HepG2 (cell line): Measurements from ENCODE around the gene TTF2. TPM values are rescaled to one million over a fixed set of nuclear protein-coding genes. Genes with fewer than 3 reads are reported as not detected.

Source experiments
- ATAC-seq: fragments of 200-7000 bp; cut with Tn5 transposase; 3 replicates; pipeline ENCODE4 v1.9.1; 2020; ENCODE audit warnings: mild to moderate bottlenecking, moderate library complexity
- BruUV-seq: library from RNA; stranded (reverse); fragments of 400-500 nt; replicated peaks from 2 replicates; lab custom pipeline; 2021; lab: Mats Ljungman, UMichigan
- CTCF ChIA-PET: fragments of 300-600 bp; formaldehyde crosslinking; extraction: SDS; loops from one replicate; lab custom pipeline; 2021; ENCODE audit warnings: low total read pairs, inconsistent platforms, low intra/inter-chr PET ratio; lab: Yijun Ruan, JAX
- POLR2A ChIA-PET: fragments of 350-600 bp; sonication (Branson Sonifier 250); formaldehyde crosslinking; loops from one replicate; lab custom pipeline; 2020; ENCODE audit warnings: antibody characterized with exemption, inconsistent platforms; lab: Yijun Ruan, JAX
- DNase-seq: peaks from one replicate; pipeline ENCODE4 v3.0.0-alpha.2; 2015; ENCODE audit warnings: low spot score
- FAIRE-seq: peaks from 3 replicates; lab custom pipeline; 2011; peaks lifted over from hg19 to GRCh38; lab: Jason Lieb, UNC
- H2AFZ ChIP-seq: one replicate; pipeline ENCODE4 v1.6.1; 2011; ENCODE audit warnings: low read length, inconsistent platforms
- H3K27ac ChIP-seq: fragments of 300-600 bp; 3 replicates; pipeline ENCODE4 v1.8.0; 2011; ENCODE audit warnings: mixed run types, mild to moderate bottlenecking, mixed read lengths, low read length, inconsistent platforms; ENCODE audit not compliant: insufficient read depth; ENCODE audit errors: extremely low read length
- H3K27me3 ChIP-seq, 2 experiments: fragments of 200-600 bp in 1 of 2; 2 replicates in 1 of 2; 3 replicates in 1 of 2; pipeline versions ENCODE4 v1.6.0 to v1.8.0; 2011; ENCODE audit warnings: low read length in 2 of 2, mild to moderate bottlenecking in 2 of 2, moderate library complexity in 2 of 2, inconsistent platforms in 1 of 2; ENCODE audit not compliant: insufficient read depth in 2 of 2, control insufficient read depth in 1 of 2
- H3K36me3 ChIP-seq, 2 experiments: fragments of 200-600 bp in 1 of 2; replicated peaks in 1 of 2; 2 replicates in 1 of 2; 3 replicates in 1 of 2; pipeline versions ENCODE4 v1.5.1 to v1.8.0; 2011; ENCODE audit warnings: low read length in 2 of 2, inconsistent platforms in 1 of 2; ENCODE audit not compliant: insufficient read depth in 2 of 2, control insufficient read depth in 1 of 2
- H3K4me1 ChIP-seq: 2 replicates; pipeline ENCODE4 v1.5.1; 2012; ENCODE audit warnings: low read length, inconsistent platforms; ENCODE audit not compliant: insufficient read depth
- H3K4me2 ChIP-seq: 2 replicates; pipeline ENCODE4 v1.6.0; 2011; ENCODE audit warnings: low read depth, low read length, inconsistent platforms
- H3K4me3 ChIP-seq, 3 experiments: fragments of 200-600 bp in 1 of 3; sonication (generic), shearing (Covaris generic) in 1 of 3; replicated peaks in 1 of 3; 2 replicates each; pipeline ENCODE4 v1.5.1; 2011 to 2016; ENCODE audit warnings: low read length in 3 of 3, inconsistent platforms in 2 of 3, low read depth in 2 of 3, mild to moderate bottlenecking in 2 of 3, control low read depth in 1 of 3, mixed read lengths in 1 of 3; ENCODE audit not compliant: insufficient read depth in 1 of 3
- H3K79me2 ChIP-seq: one replicate; pipeline ENCODE4 v1.6.1; 2011; ENCODE audit warnings: low read length, inconsistent platforms; ENCODE audit not compliant: insufficient read depth
- H3K9ac ChIP-seq: 2 replicates; pipeline ENCODE4 v1.6.0; 2011; ENCODE audit warnings: mild to moderate bottlenecking, low read depth, low read length, inconsistent platforms; ENCODE audit not compliant: insufficient read depth
- H3K9me3 ChIP-seq: 2 replicates; pipeline ENCODE4 v1.5.1; 2012; ENCODE audit warnings: mild to moderate bottlenecking, low read length
- H4K20me1 ChIP-seq: 2 replicates; pipeline ENCODE4 v1.6.0; 2011; ENCODE audit warnings: inconsistent platforms, mild to moderate bottlenecking, low read length, moderate library complexity; ENCODE audit not compliant: insufficient read depth
- CC2D1A ChIP-seq: sonication (generic); formaldehyde crosslinking; IDR thresholded peaks from 2 replicates; pipeline ENCODE4 v1.8.1; 2023; ENCODE audit warnings: mild to moderate bottlenecking, missing genetic modification reagents
- CHD4 ChIP-seq: fragments of 200-600 bp; sonication (generic); IDR thresholded peaks from 2 replicates; pipeline ENCODE4 v1.7.0; 2017; ENCODE audit warnings: mild to moderate bottlenecking, low read length, borderline replicate concordance
- IRF2 ChIP-seq: IDR thresholded peaks from 2 replicates; pipeline ENCODE4 v1.6.1; 2018; ENCODE audit warnings: missing genetic modification reagents, missing compliant biosample characterization
- SMC3 ChIP-seq: IDR thresholded peaks from 2 replicates; pipeline ENCODE4 v1.6.1; 2011; ENCODE audit warnings: low read length, improper control_type of control experiment
- THYN1 ChIP-seq: sonication (generic); formaldehyde crosslinking; IDR thresholded peaks from 2 replicates; pipeline ENCODE4 v1.8.1; 2023; ENCODE audit warnings: low read depth, mild to moderate bottlenecking, moderate library complexity, missing genetic modification reagents, borderline replicate concordance
- ZNF672 ChIP-seq: sonication (generic); formaldehyde crosslinking; IDR thresholded peaks from 2 replicates; pipeline ENCODE4 v1.8.1; 2022; ENCODE audit warnings: missing genetic modification reagents
- ZNF776 ChIP-seq: sonication (generic); formaldehyde crosslinking; IDR thresholded peaks from 2 replicates; pipeline ENCODE4 v1.4.0; 2020; ENCODE audit warnings: mild to moderate bottlenecking, missing genetic modification reagents
- ZSCAN21 ChIP-seq: sonication (generic); formaldehyde crosslinking; IDR thresholded peaks from 2 replicates; pipeline ENCODE4 v1.8.0; 2022; ENCODE audit warnings: mild to moderate bottlenecking, missing genetic modification reagents, moderate library complexity, borderline replicate concordance
- ZSCAN31 ChIP-seq: sonication (generic); formaldehyde crosslinking; IDR thresholded peaks from 2 replicates; pipeline ENCODE4 v1.5.0; 2020; ENCODE audit warnings: low read depth, mild to moderate bottlenecking, missing genetic modification reagents
- WGBS: methylation state at CpG from one replicate; pipeline ENCODE4 v1.1.6; 2017; ENCODE audit warnings: low lambda C conversion rate; 5-methylcytosine and 5-hydroxymethylcytosine counted together
- in situ Hi-C: cut with HindIII; loops from 2 replicates; pipeline ENCODE4 v1.10.0; 2017; ENCODE audit warnings: low pct_unique_long_range_greater_than_20kb; ENCODE audit not compliant: extremely low pct_ligation_motif_present
- intact Hi-C: fragments of 100-400 bp; cut with micrococcal nuclease; formaldehyde crosslinking; loops from one replicate; pipeline ENCODE4 v1.10.0; 2022; ENCODE audit not compliant: unreplicated experiment
- polyA plus RNA-seq, 8 experiments: library from polyadenylated mRNA; depleted of rRNA in 3 of 8; stranded (reverse) in 7 of 8; unstranded in 1 of 8; fragments of >200 nt; fragmentation: Illumina TruSeq in 4 of 8; extraction: Trizol in 4 of 8; gene quantifications; 2 replicates each; pipeline versions ENCODE4 v1.2.1 to v1.2.3, GENCODE V29; 2011 to 2016; ENCODE audit warnings: low read depth in 4 of 8, missing spikeins in 1 of 8, mixed read lengths in 1 of 8; ENCODE audit not compliant: insufficient read depth in 1 of 8
- total RNA-seq, 5 experiments: library from RNA; depleted of rRNA; stranded (reverse); fragments of >200 nt; fragmentation: Illumina TruSeq; extraction: Trizol; gene quantifications; 2 replicates each; pipeline ENCODE4 v1.2.3, GENCODE V29; 2016; ENCODE audit warnings: low read depth in 1 of 5
- TF ChIP-seq, protein P1 (sequence below): sonication (generic); formaldehyde crosslinking; IDR thresholded peaks from 2 replicates; pipeline ENCODE4 v1.4.0; 2020; ENCODE audit warnings: missing genetic modification reagents, low read depth, mild to moderate bottlenecking, borderline replicate concordance
- TF ChIP-seq, protein P2 (sequence below): sonication (generic); formaldehyde crosslinking; IDR thresholded peaks from 2 replicates; pipeline ENCODE4 v1.5.0; 2020; ENCODE audit warnings: mild to moderate bottlenecking, missing genetic modification reagents
- TF ChIP-seq, protein P3 (sequence below): conservative IDR thresholded peaks from 2 replicates; pipeline ENCODE4 v1.6.1; 2018; ENCODE audit warnings: missing genetic modification reagents

TTF2 gene
- total and polyA plus RNA-seq, 2 of the 13 experiments (the other 11 are each of a cell fraction or from before 2014, with no cell fraction given): 12.8 to 48.9 TPM

DNA sequence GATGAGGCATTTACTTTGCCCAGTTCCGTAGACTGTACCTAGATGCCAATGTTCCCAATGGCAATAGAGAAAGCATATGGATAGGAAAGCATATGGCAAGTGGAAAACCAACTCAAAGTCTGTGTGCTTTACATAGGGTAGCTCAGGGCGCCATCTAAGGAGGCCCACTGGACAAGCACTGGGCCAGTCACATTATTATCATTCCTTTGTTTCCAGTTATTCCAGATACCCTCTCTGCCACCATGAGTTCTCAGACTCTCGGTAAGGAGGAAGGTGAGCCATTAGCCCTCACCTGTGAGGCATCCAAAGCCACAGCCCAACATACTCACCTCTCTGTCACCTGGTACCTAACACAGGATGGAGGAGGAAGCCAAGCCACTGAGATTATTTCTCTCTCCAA lies 48.8 kb upstream of the TTF2 start (continued):
- no peak for TF ChIP-seq THYN1
- no peak for TF ChIP-seq IRF2
- no peak for TF ChIP-seq ZSCAN21 (CRISPR knock-in tag)
- TF ChIP-seq CC2D1A (CRISPR knock-in tag): no peak
- TF ChIP-seq, protein P1, sequence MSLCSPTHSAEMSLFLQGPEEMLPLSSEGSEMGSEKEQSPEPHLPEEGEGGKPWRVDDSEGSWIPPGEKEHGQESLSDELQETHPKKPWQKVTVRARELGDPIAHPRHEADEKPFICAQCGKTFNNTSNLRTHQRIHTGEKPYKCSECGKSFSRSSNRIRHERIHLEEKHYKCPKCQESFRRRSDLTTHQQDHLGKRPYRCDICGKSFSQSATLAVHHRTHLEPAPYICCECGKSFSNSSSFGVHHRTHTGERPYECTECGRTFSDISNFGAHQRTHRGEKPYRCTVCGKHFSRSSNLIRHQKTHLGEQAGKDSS (CRISPR knock-in tag): no peak

DNA sequence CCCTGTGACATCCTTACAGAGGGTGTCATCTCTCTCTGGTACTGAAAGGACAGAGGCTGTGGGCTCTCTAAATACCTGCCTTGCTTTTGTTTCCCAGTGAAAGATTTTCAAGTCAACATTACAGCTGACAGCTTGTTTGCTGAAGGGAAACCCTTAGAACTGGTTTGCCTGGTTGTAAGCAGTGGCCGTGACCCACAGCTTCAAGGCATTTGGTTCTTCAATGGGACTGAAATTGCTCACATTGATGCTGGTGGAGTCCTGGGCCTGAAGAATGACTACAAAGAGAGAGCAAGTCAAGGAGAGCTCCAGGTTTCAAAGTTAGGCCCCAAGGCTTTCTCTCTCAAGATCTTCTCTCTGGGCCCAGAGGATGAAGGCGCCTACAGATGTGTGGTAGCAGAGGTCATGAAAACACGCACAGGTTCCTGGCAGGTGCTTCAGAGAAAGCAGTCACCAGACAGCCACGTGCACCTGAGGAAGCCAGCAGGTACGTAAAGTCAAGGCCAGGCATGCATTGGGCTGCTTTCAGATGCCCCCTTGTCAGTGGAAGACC lies 46.7 kb upstream of the TTF2 start:
- no peak for TF ChIP-seq THYN1
- TF ChIP-seq, protein P2, sequence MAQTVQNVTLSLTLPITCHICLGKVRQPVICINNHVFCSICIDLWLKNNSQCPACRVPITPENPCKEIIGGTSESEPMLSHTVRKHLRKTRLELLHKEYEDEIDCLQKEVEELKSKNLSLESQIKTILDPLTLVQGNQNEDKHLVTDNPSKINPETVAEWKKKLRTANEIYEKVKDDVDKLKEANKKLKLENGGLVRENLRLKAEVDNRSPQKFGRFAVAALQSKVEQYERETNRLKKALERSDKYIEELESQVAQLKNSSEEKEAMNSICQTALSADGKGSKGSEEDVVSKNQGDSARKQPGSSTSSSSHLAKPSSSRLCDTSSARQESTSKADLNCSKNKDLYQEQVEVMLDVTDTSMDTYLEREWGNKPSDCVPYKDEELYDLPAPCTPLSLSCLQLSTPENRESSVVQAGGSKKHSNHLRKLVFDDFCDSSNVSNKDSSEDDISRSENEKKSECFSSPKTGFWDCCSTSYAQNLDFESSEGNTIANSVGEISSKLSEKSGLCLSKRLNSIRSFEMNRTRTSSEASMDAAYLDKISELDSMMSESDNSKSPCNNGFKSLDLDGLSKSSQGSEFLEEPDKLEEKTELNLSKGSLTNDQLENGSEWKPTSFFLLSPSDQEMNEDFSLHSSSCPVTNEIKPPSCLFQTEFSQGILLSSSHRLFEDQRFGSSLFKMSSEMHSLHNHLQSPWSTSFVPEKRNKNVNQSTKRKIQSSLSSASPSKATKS: no peak
- no peak for TF ChIP-seq ZNF776 (CRISPR knock-in tag)
- TF ChIP-seq ZSCAN31 (CRISPR knock-in tag): no peak
- no peak for TF ChIP-seq ZNF672 (CRISPR knock-in tag)
- no peak for TF ChIP-seq SMC3
- TF ChIP-seq, protein P3, sequence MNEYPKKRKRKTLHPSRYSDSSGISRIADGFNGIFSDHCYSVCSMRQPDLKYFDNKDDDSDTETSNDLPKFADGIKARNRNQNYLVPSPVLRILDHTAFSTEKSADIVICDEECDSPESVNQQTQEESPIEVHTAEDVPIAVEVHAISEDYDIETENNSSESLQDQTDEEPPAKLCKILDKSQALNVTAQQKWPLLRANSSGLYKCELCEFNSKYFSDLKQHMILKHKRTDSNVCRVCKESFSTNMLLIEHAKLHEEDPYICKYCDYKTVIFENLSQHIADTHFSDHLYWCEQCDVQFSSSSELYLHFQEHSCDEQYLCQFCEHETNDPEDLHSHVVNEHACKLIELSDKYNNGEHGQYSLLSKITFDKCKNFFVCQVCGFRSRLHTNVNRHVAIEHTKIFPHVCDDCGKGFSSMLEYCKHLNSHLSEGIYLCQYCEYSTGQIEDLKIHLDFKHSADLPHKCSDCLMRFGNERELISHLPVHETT (CRISPR knock-in tag): no peak
- no peak for TF ChIP-seq CHD4
- TF ChIP-seq, all 625 proteins: peak for 0
- H3K36me3 ChIP-seq: no peaks in the 10 kb centered on the region
- WGBS: 8% methylated on average over 3 of the region's 5 CpGs
- H3K27me3 ChIP-seq: no peaks in the 10 kb centered on the region; a peak in 1 of 5 replicates
- FAIRE-seq (no peak), ATAC-seq (no peak), DNase-seq (no peak)
- H2AFZ ChIP-seq: no peak overlapping the region
- in situ Hi-C loops: no loop called here
- H3K79me2 ChIP-seq: no peaks in the 10 kb centered on the region
- intact Hi-C loops: no loop called here
- no peaks in the 10 kb centered on the region for H3K9me3 ChIP-seq
- H3K4me2 ChIP-seq: no peak overlapping the region
- H3K4me1 ChIP-seq: no peaks in the 10 kb centered on the region
- no peak overlapping the region for H3K9ac ChIP-seq
- H3K27ac ChIP-seq: no peak overlapping the region
- no peak overlapping the region for H3K4me3 ChIP-seq
- CTCF ChIA-PET: no interaction called here
- BruUV-seq: no TSS peak
- POLR2A ChIA-PET: no interaction called here
- no peaks in the 10 kb centered on the region for H4K20me1 ChIP-seq
